Measurements from ENCODE around the gene IL25. TPM values are rescaled to one million over a fixed set of nuclear protein-coding genes. Genes with fewer than 3 reads are reported as not detected.
"Not testable (repeated sequence)": the region's sequence is repeated elsewhere in the genome, so short reads cannot be mapped to it uniquely, and the experiment has no call there.

Gene IL25
- total and polyA plus RNA-seq, 2 of the 4 experiments (the other 2 are of a cell fraction), result not detected

GRCh38 chr14:23389871-23390270 lies 17.3 kb downstream of the IL25 start:
- H2BK15ac ChIP-seq (ENCODE audit: low read depth, low read length); H2AK9ac ChIP-seq (replicated peaks; ENCODE audit: low read depth, low read length, poor library complexity); H3K27ac ChIP-seq (ENCODE audit: insufficient read depth, low read length); H3K56ac ChIP-seq (ENCODE audit: extremely low read depth, insufficient read depth, low read length); H2BK120ac ChIP-seq (ENCODE audit: low read depth, low read length); BruUV-seq (replicated peaks); H3K18ac ChIP-seq (ENCODE audit: low read depth, low read length); H3K14ac ChIP-seq (replicated peaks; ENCODE audit: low read depth, low read length); H3K4me2 ChIP-seq (ENCODE audit: low read depth, low read length); ATAC-seq (ENCODE audit: low read depth); in situ Hi-C loops (cut with MboI; ENCODE audit: low sequenced_read_pairs); H4K5ac ChIP-seq (ENCODE audit: low read depth, low read length); H3K4ac ChIP-seq (ENCODE audit: low read depth, low read length); intact Hi-C loops (cut with micrococcal nuclease); POLR2A ChIA-PET (ENCODE audit: unreplicated experiment); dilution Hi-C loops (cut with HindIII; ENCODE audit: low sequenced_read_pairs, unreplicated experiment); H3K9ac ChIP-seq (ENCODE audit: low read depth, low read length); H4K91ac ChIP-seq (ENCODE audit: insufficient read depth, low read depth, low read length); H3K9me3 ChIP-seq (ENCODE audit: control insufficient read depth, insufficient read depth, low read length); H3K4me1 ChIP-seq (ENCODE audit: control insufficient read depth, insufficient read depth, low read length); H4K20me1 ChIP-seq (ENCODE audit: insufficient read depth, low read length); H2AFZ ChIP-seq (replicated peaks; ENCODE audit: low read length, poor library complexity); CTCF ChIA-PET; H2BK20ac ChIP-seq (ENCODE audit: low read depth, low read length); H3K9me1 ChIP-seq (ENCODE audit: insufficient read depth, low read length); H4K8ac ChIP-seq (ENCODE audit: low read depth in 2 of 2, low read length in 2 of 2); H3K4me3 ChIP-seq (ENCODE audit: insufficient read depth, low read depth, low read length); H2BK5ac ChIP-seq (ENCODE audit: low read depth, low read length, poor library complexity, severe bottlenecking); H3K79me1 ChIP-seq (ENCODE audit: low read depth in 1 of 2, low read length in 2 of 2); H3K36me3 ChIP-seq (ENCODE audit: control insufficient read depth, insufficient read depth, low read length); DNase-seq; H2AK5ac ChIP-seq (ENCODE audit: low read depth, low read length); H3K23ac ChIP-seq (ENCODE audit: low read depth, low read length): not testable (repeated sequence)
- WGBS, 2 experiments (ENCODE audit: extremely low coverage in 2 of 2, insufficient read length in 1 of 2), result no CpG with 5 or more reads among the region's 19 CpGs
- peaks cover 34% of the 10 kb centered on the region for H3K27me3 ChIP-seq (ENCODE audit: control insufficient read depth, insufficient read depth, low read length)
